Panc1 (cell line): Measurements from ENCODE around the gene MAST4. TPM values are rescaled to one million over a fixed set of nuclear protein-coding genes. Genes with fewer than 3 reads are reported as not detected.

Source experiments
- ATAC-seq: fragments of 200-7000 bp; cut with Tn5 transposase; 2 replicates; pipeline ENCODE4 v1.9.1; 2020; ENCODE audit warnings: mild to moderate bottlenecking, moderate library complexity
- BruUV-seq: library from RNA; stranded (reverse); fragments of 400-500 nt; replicated peaks from 2 replicates; lab custom pipeline; 2021; lab: Mats Ljungman, UMichigan
- CTCF ChIA-PET: fragments of 300-600 bp; sonication (Branson Sonifier 250); formaldehyde crosslinking; loops from one replicate; lab custom pipeline; 2022; ENCODE audit warnings: antibody characterized with exemption; lab: Charles Lee
- POLR2A ChIA-PET: fragments of 300-600 bp; sonication (Branson Sonifier 250); formaldehyde crosslinking; loops from one replicate; lab custom pipeline; 2022; ENCODE audit warnings: antibody characterized with exemption; lab: Charles Lee
- DNase-seq: peaks from one replicate; pipeline ENCODE4 v3.0.0-alpha.2; 2010; ENCODE audit warnings: low read depth, low spot score
- H3K27ac ChIP-seq: 2 replicates; pipeline ENCODE4 v1.5.1; 2011; ENCODE audit warnings: mild to moderate bottlenecking, low read length, inconsistent platforms
- H3K27me3 ChIP-seq: fragments of 200-500 bp; sonication (Bioruptor generic); 2 replicates; pipeline ENCODE4 v1.6.0; 2014; ENCODE audit warnings: low read length, inconsistent platforms; ENCODE audit not compliant: control insufficient read depth, insufficient read depth
- H3K36me3 ChIP-seq: fragments of 200-500 bp; sonication (Bioruptor generic); 2 replicates; pipeline ENCODE4 v1.5.1; 2014; ENCODE audit warnings: inconsistent platforms, mild to moderate bottlenecking, low read length, moderate library complexity; ENCODE audit not compliant: control insufficient read depth, insufficient read depth
- H3K4me1 ChIP-seq: 2 replicates; pipeline ENCODE4 v1.5.1; 2011; ENCODE audit warnings: inconsistent platforms, mild to moderate bottlenecking, low read length, moderate library complexity; ENCODE audit not compliant: control insufficient read depth, insufficient read depth
- H3K4me3 ChIP-seq, 2 experiments: 2 replicates each; pipeline ENCODE4 v1.5.1; 2011 to 2012; ENCODE audit warnings: low read depth in 2 of 2, low read length in 2 of 2, mild to moderate bottlenecking in 2 of 2, inconsistent platforms in 1 of 2, moderate library complexity in 1 of 2
- H3K9me3 ChIP-seq: fragments of 200-500 bp; sonication (Bioruptor generic); 2 replicates; pipeline ENCODE4 v1.5.1; 2014; ENCODE audit warnings: low read depth, mild to moderate bottlenecking, inconsistent platforms, low read length, moderate library complexity; ENCODE audit not compliant: control insufficient read depth, insufficient read depth
- POLR2AphosphoS5 ChIP-seq: IDR thresholded peaks from 2 replicates; pipeline ENCODE4 v1.6.1; 2012; ENCODE audit warnings: mild to moderate bottlenecking, low read depth, low read length, moderate library complexity
- SIN3A ChIP-seq: IDR thresholded peaks from 2 replicates; pipeline ENCODE4 v1.6.1; 2012; ENCODE audit warnings: low read depth, mild to moderate bottlenecking, low read length, moderate library complexity, borderline replicate concordance; ENCODE audit not compliant: insufficient read depth
- TCF7L2 ChIP-seq: IDR thresholded peaks from 2 replicates; pipeline ENCODE4 v1.6.1; 2011; ENCODE audit warnings: mild to moderate bottlenecking, low read depth, low read length, inconsistent platforms
- in situ Hi-C: cut with HindIII; loops from 2 replicates; pipeline ENCODE4 v1.10.0; 2016; ENCODE audit warnings: low sequenced_read_pairs, low pct_unique_long_range_greater_than_20kb
- intact Hi-C: fragments of 100-400 bp; cut with micrococcal nuclease; formaldehyde crosslinking; loops from one replicate; pipeline ENCODE4 v1.10.0; 2022; ENCODE audit not compliant: unreplicated experiment
- total RNA-seq: library from RNA; stranded (reverse); gene quantifications from one replicate; pipeline ENCODE4 v1.2.1, GENCODE V29; 2021; ENCODE audit not compliant: unreplicated experiment
- TF ChIP-seq, protein P1 (sequence below): fragments of 450-650 bp; IDR thresholded peaks from 2 replicates; pipeline ENCODE4 v1.5.1; 2017; ENCODE audit warnings: mild to moderate bottlenecking
- TF ChIP-seq, protein P2 (sequence below), 2 experiments: IDR thresholded peaks; 2 replicates each; pipeline ENCODE4 v1.6.1; 2011 to 2012; ENCODE audit warnings: low read depth in 2 of 2, control low read depth in 1 of 2, low read length in 1 of 2, mild to moderate bottlenecking in 1 of 2, moderate library complexity in 1 of 2; ENCODE audit not compliant: insufficient read depth in 1 of 2

MAST4 gene
- total RNA-seq, 1 experiment from 2014 or later = 1.8 TPM

DNA sequence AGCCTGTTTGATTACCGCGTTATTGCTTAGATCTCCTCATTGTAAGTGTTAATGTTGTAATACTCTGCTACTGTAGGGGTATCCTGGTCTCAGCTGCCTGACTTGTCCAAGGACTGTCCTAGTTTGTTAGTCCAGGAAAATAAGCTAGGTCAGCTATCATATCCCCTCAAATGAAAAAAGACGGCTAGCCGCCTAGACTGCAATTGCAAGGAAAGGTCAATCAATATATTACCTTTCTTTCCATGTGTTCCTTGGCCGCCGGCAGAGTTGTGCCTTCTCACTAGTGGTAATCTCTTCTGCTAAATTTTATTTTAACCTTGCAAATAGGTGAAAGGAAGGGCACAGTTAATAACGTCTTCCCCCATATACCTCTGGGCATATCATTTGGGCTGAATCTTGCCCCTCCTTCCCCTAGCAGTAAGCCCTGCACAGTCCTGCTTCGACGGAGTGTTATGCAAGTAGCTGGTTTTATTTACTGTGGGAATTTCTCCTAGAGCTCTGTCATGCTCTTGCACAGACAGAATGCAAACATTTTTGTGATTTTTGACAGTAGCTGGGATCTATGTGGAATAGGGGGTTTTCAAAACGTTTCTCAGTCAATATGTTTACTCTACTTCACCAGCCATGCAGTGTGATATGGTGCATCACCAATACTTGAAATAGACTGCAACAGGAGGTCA is 288.5 kb downstream of the MAST4 start:
- no peak for DNase-seq
- no peak for ATAC-seq
- ChIA-PET POLR2A (no interaction called here), CTCF (no interaction called here)
- TF ChIP-seq TCF7L2 = no peak
- TF ChIP-seq SIN3A = no peak
- TF ChIP-seq, protein P1, sequence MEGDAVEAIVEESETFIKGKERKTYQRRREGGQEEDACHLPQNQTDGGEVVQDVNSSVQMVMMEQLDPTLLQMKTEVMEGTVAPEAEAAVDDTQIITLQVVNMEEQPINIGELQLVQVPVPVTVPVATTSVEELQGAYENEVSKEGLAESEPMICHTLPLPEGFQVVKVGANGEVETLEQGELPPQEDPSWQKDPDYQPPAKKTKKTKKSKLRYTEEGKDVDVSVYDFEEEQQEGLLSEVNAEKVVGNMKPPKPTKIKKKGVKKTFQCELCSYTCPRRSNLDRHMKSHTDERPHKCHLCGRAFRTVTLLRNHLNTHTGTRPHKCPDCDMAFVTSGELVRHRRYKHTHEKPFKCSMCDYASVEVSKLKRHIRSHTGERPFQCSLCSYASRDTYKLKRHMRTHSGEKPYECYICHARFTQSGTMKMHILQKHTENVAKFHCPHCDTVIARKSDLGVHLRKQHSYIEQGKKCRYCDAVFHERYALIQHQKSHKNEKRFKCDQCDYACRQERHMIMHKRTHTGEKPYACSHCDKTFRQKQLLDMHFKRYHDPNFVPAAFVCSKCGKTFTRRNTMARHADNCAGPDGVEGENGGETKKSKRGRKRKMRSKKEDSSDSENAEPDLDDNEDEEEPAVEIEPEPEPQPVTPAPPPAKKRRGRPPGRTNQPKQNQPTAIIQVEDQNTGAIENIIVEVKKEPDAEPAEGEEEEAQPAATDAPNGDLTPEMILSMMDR = no peak
- no peak for TF ChIP-seq POLR2AphosphoS5
- TF ChIP-seq, protein P2, sequence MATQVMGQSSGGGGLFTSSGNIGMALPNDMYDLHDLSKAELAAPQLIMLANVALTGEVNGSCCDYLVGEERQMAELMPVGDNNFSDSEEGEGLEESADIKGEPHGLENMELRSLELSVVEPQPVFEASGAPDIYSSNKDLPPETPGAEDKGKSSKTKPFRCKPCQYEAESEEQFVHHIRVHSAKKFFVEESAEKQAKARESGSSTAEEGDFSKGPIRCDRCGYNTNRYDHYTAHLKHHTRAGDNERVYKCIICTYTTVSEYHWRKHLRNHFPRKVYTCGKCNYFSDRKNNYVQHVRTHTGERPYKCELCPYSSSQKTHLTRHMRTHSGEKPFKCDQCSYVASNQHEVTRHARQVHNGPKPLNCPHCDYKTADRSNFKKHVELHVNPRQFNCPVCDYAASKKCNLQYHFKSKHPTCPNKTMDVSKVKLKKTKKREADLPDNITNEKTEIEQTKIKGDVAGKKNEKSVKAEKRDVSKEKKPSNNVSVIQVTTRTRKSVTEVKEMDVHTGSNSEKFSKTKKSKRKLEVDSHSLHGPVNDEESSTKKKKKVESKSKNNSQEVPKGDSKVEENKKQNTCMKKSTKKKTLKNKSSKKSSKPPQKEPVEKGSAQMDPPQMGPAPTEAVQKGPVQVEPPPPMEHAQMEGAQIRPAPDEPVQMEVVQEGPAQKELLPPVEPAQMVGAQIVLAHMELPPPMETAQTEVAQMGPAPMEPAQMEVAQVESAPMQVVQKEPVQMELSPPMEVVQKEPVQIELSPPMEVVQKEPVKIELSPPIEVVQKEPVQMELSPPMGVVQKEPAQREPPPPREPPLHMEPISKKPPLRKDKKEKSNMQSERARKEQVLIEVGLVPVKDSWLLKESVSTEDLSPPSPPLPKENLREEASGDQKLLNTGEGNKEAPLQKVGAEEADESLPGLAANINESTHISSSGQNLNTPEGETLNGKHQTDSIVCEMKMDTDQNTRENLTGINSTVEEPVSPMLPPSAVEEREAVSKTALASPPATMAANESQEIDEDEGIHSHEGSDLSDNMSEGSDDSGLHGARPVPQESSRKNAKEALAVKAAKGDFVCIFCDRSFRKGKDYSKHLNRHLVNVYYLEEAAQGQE (IDR thresholded peaks at IDR 0.05; ENCODE audit: insufficient read depth in 1 of 2, low read depth in 2 of 2, low read length in 1 of 2) = no peak
- intact Hi-C loops = loop anchor here (10.0 kb wide), 1 partner anchor 260 kb away; no protein-coding TSS in a partner anchor
- in situ Hi-C loops = no loop called here
- Histone ChIP-seq H3K9me3 (no peaks in the 10 kb centered on the region), H3K27me3 (no peaks in the 10 kb centered on the region), H3K4me3 (no peak overlapping the region), H3K27ac (no peak overlapping the region), H3K4me1 (no peaks in the 10 kb centered on the region), H3K36me3 (no peaks in the 10 kb centered on the region)
- BruUV-seq = no TSS peak

DNA sequence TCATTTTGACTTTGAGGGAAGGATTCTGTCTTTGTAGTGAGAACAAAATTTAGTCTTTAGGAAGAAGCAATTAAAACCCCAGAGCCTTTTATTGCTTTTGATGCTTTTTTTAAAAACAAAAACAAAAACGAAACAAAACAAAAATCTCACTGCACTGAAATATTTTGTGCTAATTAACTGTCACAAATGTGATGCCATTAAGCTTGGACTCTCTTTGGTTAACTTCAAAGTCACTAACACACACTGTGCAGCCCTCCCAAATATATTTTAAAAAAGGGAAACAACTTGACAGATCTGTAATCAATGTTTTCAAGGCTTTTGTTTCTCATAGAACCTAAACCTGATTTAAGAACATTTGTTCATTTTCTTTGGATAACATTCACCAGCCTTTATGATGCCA is 290.7 kb downstream of the MAST4 start:
- no peaks in the 10 kb centered on the region for H3K9me3 ChIP-seq
- intact Hi-C loops = loop anchor here (10.0 kb wide), 1 partner anchor 258 kb away; no protein-coding TSS in a partner anchor
- TF ChIP-seq SIN3A = no peak
- TF ChIP-seq, protein P2 (IDR thresholded peaks at IDR 0.05; ENCODE audit: insufficient read depth in 1 of 2, low read depth in 2 of 2, low read length in 1 of 2) = no peak
- TF ChIP-seq, protein P1 = no peak
- TF ChIP-seq TCF7L2 = no peak
- TF ChIP-seq POLR2AphosphoS5 = no peak
- CTCF ChIA-PET = no interaction called here
- H3K36me3 ChIP-seq = no peaks in the 10 kb centered on the region
- no peak for ATAC-seq
- no peaks in the 10 kb centered on the region for H3K27me3 ChIP-seq
- in situ Hi-C loops = no loop called here
- no peak overlapping the region for H3K27ac ChIP-seq
- POLR2A ChIA-PET = no interaction called here
- H3K4me1 ChIP-seq = no peaks in the 10 kb centered on the region
- no TSS peak for BruUV-seq
- no peak overlapping the region for H3K4me3 ChIP-seq
- no peak for DNase-seq
